A549 (cell line): ENCODE results near the gene OLFM1. TPM values are rescaled to one million over a fixed set of nuclear protein-coding genes. Genes with fewer than 3 reads are reported as not detected.

ENCODE experiments used
- ATAC-seq, 2 experiments: fragments of 200-7000 bp in 1 of 2; fragments of >200 bp in 1 of 2; cut with Nextera tagmentation in 1 of 2; cut with Tn5 transposase in 1 of 2; 3 replicates each; pipeline versions ENCODE4 v1.8.0 to v1.9.1; 2018 to 2020; ENCODE audit warnings: mild to moderate bottlenecking in 1 of 2, moderate library complexity in 1 of 2
- CTCF ChIA-PET: fragments of 300-600 bp; sonication (Branson Sonifier 250); formaldehyde crosslinking; extraction: SDS; loops from one replicate; lab custom pipeline; 2021; ENCODE audit warnings: antibody characterized with exemption, inconsistent platforms; lab: Yijun Ruan, JAX
- POLR2A ChIA-PET: fragments of 350-600 bp; formaldehyde crosslinking; extraction: SDS; loops from one replicate; lab custom pipeline; 2021; ENCODE audit warnings: antibody characterized with exemption, inconsistent platforms; lab: Yijun Ruan, JAX
- DNase-seq, 2 experiments: peaks; one replicate each; pipeline versions ENCODE4 v3.0.0 to v3.0.0-alpha.2; 2011 to 2016; ENCODE audit warnings: low read depth in 1 of 2, low spot score in 1 of 2
- FAIRE-seq: peaks from 2 replicates; lab custom pipeline; 2011; peaks lifted over from hg19 to GRCh38; lab: Jason Lieb, UNC
- H3K27ac ChIP-seq, 2 experiments: fragments of >200 bp; sonication (Bioruptor Twin); formaldehyde crosslinking; 3 replicates each; pipeline ENCODE4 v1.5.1; 2016 to 2017
- H3K4me1 ChIP-seq: fragments of >200 bp; sonication (Bioruptor Twin); formaldehyde crosslinking; 3 replicates; pipeline ENCODE4 v1.6.1; 2016
- H3K4me2 ChIP-seq: fragments of >200 bp; sonication (Bioruptor Twin); formaldehyde crosslinking; 3 replicates; pipeline ENCODE4 v1.6.1; 2016
- H3K4me3 ChIP-seq: fragments of >200 bp; sonication (Bioruptor Twin); formaldehyde crosslinking; 3 replicates; pipeline ENCODE4 v1.5.1; 2016
- H3K9me3 ChIP-seq: fragments of >200 bp; sonication (Bioruptor Twin); formaldehyde crosslinking; 3 replicates; pipeline ENCODE4 v1.6.1; 2016
- CBX2 ChIP-seq: fragments of 200-600 bp; sonication (generic); IDR thresholded peaks from 2 replicates; pipeline ENCODE4 v1.6.1; 2016; ENCODE audit warnings: low read depth, mild to moderate bottlenecking, borderline replicate concordance
- CBX8 ChIP-seq: fragments of 200-600 bp; sonication (generic); IDR thresholded peaks from 2 replicates; pipeline ENCODE4 v1.6.1; 2016
- CEBPB ChIP-seq, 2 experiments: fragments of >200 bp in 1 of 2; sonication (Bioruptor Twin) in 1 of 2; formaldehyde crosslinking in 1 of 2; IDR thresholded peaks; 2 replicates each; pipeline ENCODE4 v1.6.1; 2012 to 2016
- CHD4 ChIP-seq: fragments of 200-600 bp; sonication (generic); IDR thresholded peaks from 2 replicates; pipeline ENCODE4 v1.6.1; 2016; ENCODE audit warnings: antibody characterized with exemption, mild to moderate bottlenecking, borderline replicate concordance
- EHF ChIP-seq: fragments of 250-450 bp; sonication (Bioruptor Pico); IDR thresholded peaks from 2 replicates; pipeline ENCODE4 v1.5.0; 2020; ENCODE audit warnings: mild to moderate bottlenecking
- FOSL2 ChIP-seq, 2 experiments: fragments of 450-650 bp in 1 of 2; fragments of >200 bp in 1 of 2; sonication (Bioruptor Twin) in 1 of 2; formaldehyde crosslinking; IDR thresholded peaks; 2 replicates each; pipeline versions ENCODE4 v1.5.0 to v1.6.1; 2016 to 2020; ENCODE audit warnings: mild to moderate bottlenecking in 1 of 2, moderate library complexity in 1 of 2
- FOXS1 ChIP-seq: fragments of 250-450 bp; sonication (Bioruptor Pico); IDR thresholded peaks from 2 replicates; pipeline ENCODE4 v1.5.0; 2020; ENCODE audit warnings: mild to moderate bottlenecking, moderate library complexity
- GATA3 ChIP-seq: IDR thresholded peaks from 2 replicates; pipeline ENCODE4 v1.6.1; 2012; ENCODE audit warnings: borderline replicate concordance
- HEYL ChIP-seq: fragments of 250-450 bp; sonication (Bioruptor Pico); IDR thresholded peaks from 2 replicates; pipeline ENCODE4 v1.8.0; 2021; ENCODE audit warnings: mild to moderate bottlenecking, moderate library complexity
- HOXB13 ChIP-seq: fragments of 250-450 bp; sonication (Bioruptor Pico); IDR thresholded peaks from 2 replicates; pipeline ENCODE4 v1.5.0; 2020; ENCODE audit warnings: low read depth, mild to moderate bottlenecking, moderate library complexity
- MAZ ChIP-seq: fragments of 150-350 bp; IDR thresholded peaks from 2 replicates; pipeline ENCODE4 v1.6.1; 2014; ENCODE audit warnings: antibody characterized with exemption, low read depth, low read length, borderline replicate concordance
- MYC ChIP-seq: IDR thresholded peaks from 2 replicates; pipeline ENCODE4 v1.6.1; 2012; ENCODE audit warnings: mild to moderate bottlenecking, inconsistent platforms, low read length, improper control_type of control experiment, borderline replicate concordance
- NPAS2 ChIP-seq: fragments of 250-450 bp; sonication (Bioruptor Pico); IDR thresholded peaks from 2 replicates; pipeline ENCODE4 v1.8.0; 2022; ENCODE audit warnings: mild to moderate bottlenecking, moderate library complexity, borderline replicate concordance
- NR3C1 ChIP-seq: fragments of >200 bp; sonication (Bioruptor Twin); formaldehyde crosslinking; IDR thresholded peaks from 3 replicates; pipeline ENCODE4 v1.6.1; 2017
- POLR2A ChIP-seq: IDR thresholded peaks from 2 replicates; pipeline ENCODE4 v1.6.1; 2012; ENCODE audit warnings: mild to moderate bottlenecking, low read length
- POLR2AphosphoS2 ChIP-seq: conservative IDR thresholded peaks from 2 replicates; pipeline ENCODE4 v1.6.1; 2012; ENCODE audit warnings: low read length, improper control_type of control experiment, inconsistent platforms
- RARB ChIP-seq: fragments of 250-450 bp; sonication (Bioruptor Pico); IDR thresholded peaks from 2 replicates; pipeline ENCODE4 v1.8.0; 2021; ENCODE audit warnings: mild to moderate bottlenecking, moderate library complexity
- RNF2 ChIP-seq: fragments of 200-600 bp; sonication (generic); IDR thresholded peaks from 2 replicates; pipeline ENCODE4 v1.6.1; 2016; ENCODE audit warnings: low read depth, mild to moderate bottlenecking, antibody characterized with exemption, moderate library complexity, borderline replicate concordance
- ZFP36 ChIP-seq: fragments of 450-650 bp; IDR thresholded peaks from 2 replicates; pipeline ENCODE4 v1.6.1; 2014; ENCODE audit warnings: borderline replicate concordance; ENCODE audit not compliant: partially characterized antibody
- ZNF302 ChIP-seq: fragments of 250-450 bp; sonication (Bioruptor Pico); IDR thresholded peaks from 2 replicates; pipeline ENCODE4 v1.9.0; 2021; ENCODE audit warnings: inconsistent platforms, mild to moderate bottlenecking, moderate library complexity
- WGBS: methylation state at CpG from one replicate; pipeline ENCODE4 v1.1.6; 2017; ENCODE audit errors: missing lambda C conversion rate; 5-methylcytosine and 5-hydroxymethylcytosine counted together
- polyA plus RNA-seq, 4 experiments: library from polyadenylated mRNA; depleted of rRNA in 3 of 4; stranded (reverse); fragments of >200 nt; fragmentation: RNase III in 1 of 4; extraction: RNeasy Plus Mini Kit Qiagen cat#74134 plus additional on column Dnase treatment in 1 of 4; gene quantifications; 2 replicates in 3 of 4; 3 replicates in 1 of 4; pipeline ENCODE4 v1.2.3, GENCODE V29; 2011 to 2017
- TF ChIP-seq, protein P1 (sequence below): fragments of 150-350 bp; IDR thresholded peaks from 2 replicates; pipeline ENCODE4 v1.6.1; 2014; ENCODE audit warnings: low read depth, mild to moderate bottlenecking, low read length
- TF ChIP-seq, protein P2 (sequence below): IDR thresholded peaks from 2 replicates; pipeline ENCODE4 v1.6.1; 2012

OLFM1 gene
- polyA plus RNA-seq, 2 of the 4 experiments (the other 2 are of a cell fraction): 2.7 to 10.5 TPM

DNA sequence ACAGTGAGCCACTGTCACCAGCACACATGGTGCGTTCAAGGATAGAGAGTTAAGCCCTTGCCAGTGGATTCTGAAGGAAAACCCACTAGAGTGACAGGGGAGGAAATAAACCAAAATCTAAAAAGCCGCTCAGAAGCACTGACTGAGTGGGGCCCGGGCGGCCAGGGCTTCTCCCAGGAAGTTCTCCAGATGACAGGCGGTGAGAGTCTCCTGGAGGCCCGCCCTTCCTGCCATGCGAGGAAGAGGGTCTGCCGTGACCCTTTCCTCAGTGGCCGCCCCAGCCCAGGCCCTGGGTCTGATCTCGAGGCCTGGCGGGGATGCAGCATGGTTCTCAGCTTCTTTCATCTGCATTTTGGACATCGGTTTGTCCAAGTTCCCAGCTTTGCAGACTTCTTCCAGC lies 14.9 kb downstream of the OLFM1 start:
- no peak for FAIRE-seq

GRCh38 chr9:135103001-135103446 lies 15.6 kb downstream of the OLFM1 start:
- H3K4me3 ChIP-seq: no peak overlapping the region
- no peaks in the 10 kb centered on the region for H3K9me3 ChIP-seq
- FAIRE-seq: no peak
- 13% methylated on average over 3 of the region's 9 CpGs for WGBS
- ChIA-PET POLR2A (no interaction called here), CTCF (interaction anchor here (2.2 to 7.6 kb wide), 3 partner anchors 9 to 309 kb away, joined by 5 to 39 read pairs (median 7); partner anchors contain the start of gene OLFM1)
- H3K4me2 ChIP-seq: no peak overlapping the region
- no peak for ATAC-seq
- no peak for DNase-seq
- H3K4me1 ChIP-seq: no peaks in the 10 kb centered on the region
- H3K27ac ChIP-seq: no peak overlapping the region
- TF ChIP-seq CHD4 (no peak), CEBPB (IDR thresholded peaks at IDR 0.05) (no peak), CBX2 (no peak), HOXB13 (CRISPR knock-in tag) (no peak), FOXS1 (CRISPR knock-in tag) (no peak), MYC (no peak), EHF (CRISPR knock-in tag) (no peak), NPAS2 (CRISPR knock-in tag) (no peak), RNF2 (no peak)

More for the DNA sequence above, 14.9 kb downstream of the OLFM1 start:
- CTCF ChIA-PET: interaction anchor here (2.2 to 7.6 kb wide), 3 partner anchors 9 to 310 kb away, joined by 5 to 39 read pairs (median 7); partner anchors contain the start of gene OLFM1
- no peaks in the 10 kb centered on the region for H3K9me3 ChIP-seq
- 47% methylated on average over 12 of the region's 12 CpGs for WGBS
- no peaks in the 10 kb centered on the region for H3K4me1 ChIP-seq
- ATAC-seq: no peak
- no peak overlapping the region for H3K27ac ChIP-seq
- H3K4me2 ChIP-seq: no peak overlapping the region
- no peak overlapping the region for H3K4me3 ChIP-seq
- POLR2A ChIA-PET: no interaction called here
- no peak for TF ChIP-seq GATA3
- no peak for TF ChIP-seq POLR2AphosphoS2
- TF ChIP-seq EHF (CRISPR knock-in tag): no peak
- TF ChIP-seq MAZ: no peak
- DNase-seq: no peak

GRCh38 chr9:135103931-135104639 lies 16.6 kb downstream of the OLFM1 start:
- no peak overlapping the region for H3K4me2 ChIP-seq
- no peaks in the 10 kb centered on the region for H3K4me1 ChIP-seq
- H3K9me3 ChIP-seq: no peaks in the 10 kb centered on the region
- H3K4me3 ChIP-seq: no peak overlapping the region
- ChIA-PET POLR2A (interaction anchor here (0.5 kb wide), 1 partner anchor 9 kb away, joined by 3 read pairs; no protein-coding TSS in a partner anchor), CTCF (interaction anchor here (2.2 to 7.6 kb wide), 2 partner anchors 16 to 308 kb away, joined by 7 to 39 read pairs; partner anchors contain the start of gene OLFM1)
- DNase-seq (no peak), FAIRE-seq (no peak), ATAC-seq (no peak)
- no peak overlapping the region for H3K27ac ChIP-seq
- TF ChIP-seq NR3C1 (no peak), ZFP36 (no peak), FOXS1 (CRISPR knock-in tag) (no peak), CBX8 (no peak), HEYL (no peak), MAZ (no peak), POLR2A (no peak), CHD4 (no peak), FOSL2 (IDR thresholded peaks at IDR 0.05) (no peak), FOSL2 (CRISPR knock-in tag; IDR thresholded peaks at IDR 0.05) (no peak), HOXB13 (CRISPR knock-in tag) (no peak), MYC (no peak), RARB (no peak), ZNF302 (no peak)
- TF ChIP-seq, protein P1, sequence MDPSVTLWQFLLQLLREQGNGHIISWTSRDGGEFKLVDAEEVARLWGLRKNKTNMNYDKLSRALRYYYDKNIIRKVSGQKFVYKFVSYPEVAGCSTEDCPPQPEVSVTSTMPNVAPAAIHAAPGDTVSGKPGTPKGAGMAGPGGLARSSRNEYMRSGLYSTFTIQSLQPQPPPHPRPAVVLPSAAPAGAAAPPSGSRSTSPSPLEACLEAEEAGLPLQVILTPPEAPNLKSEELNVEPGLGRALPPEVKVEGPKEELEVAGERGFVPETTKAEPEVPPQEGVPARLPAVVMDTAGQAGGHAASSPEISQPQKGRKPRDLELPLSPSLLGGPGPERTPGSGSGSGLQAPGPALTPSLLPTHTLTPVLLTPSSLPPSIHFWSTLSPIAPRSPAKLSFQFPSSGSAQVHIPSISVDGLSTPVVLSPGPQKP: no peak
- TF ChIP-seq, protein P2, sequence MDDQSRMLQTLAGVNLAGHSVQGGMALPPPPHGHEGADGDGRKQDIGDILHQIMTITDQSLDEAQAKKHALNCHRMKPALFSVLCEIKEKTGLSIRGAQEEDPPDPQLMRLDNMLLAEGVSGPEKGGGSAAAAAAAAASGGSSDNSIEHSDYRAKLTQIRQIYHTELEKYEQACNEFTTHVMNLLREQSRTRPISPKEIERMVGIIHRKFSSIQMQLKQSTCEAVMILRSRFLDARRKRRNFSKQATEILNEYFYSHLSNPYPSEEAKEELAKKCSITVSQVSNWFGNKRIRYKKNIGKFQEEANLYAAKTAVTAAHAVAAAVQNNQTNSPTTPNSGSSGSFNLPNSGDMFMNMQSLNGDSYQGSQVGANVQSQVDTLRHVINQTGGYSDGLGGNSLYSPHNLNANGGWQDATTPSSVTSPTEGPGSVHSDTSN: no peak
- WGBS: 59% methylated on average over 19 of the region's 28 CpGs
